B cell (primary cell): ENCODE measurements around the gene EP400. TPM values are rescaled to one million over a fixed set of nuclear protein-coding genes. Genes with fewer than 3 reads are reported as not detected.

Source experiments
- ATAC-seq: fragments of 200-7000 bp; cut with Tn5 transposase; one replicate; pipeline ENCODE4 v1.10.0; 2021; ENCODE audit warnings: low read depth, mild to moderate bottlenecking, moderate number of reproducible peaks, moderate library complexity
- CTCF ChIA-PET: fragments of 350-600 bp; sonication (Branson Sonifier 250); formaldehyde crosslinking; loops from one replicate; lab custom pipeline; 2021; ENCODE audit warnings: antibody characterized with exemption, inconsistent platforms; lab: Charles Lee
- POLR2A ChIA-PET: fragments of 350-600 bp; sonication (Branson Sonifier 250); formaldehyde crosslinking; loops from one replicate; lab custom pipeline; 2021; ENCODE audit warnings: antibody characterized with exemption; lab: Charles Lee
- DNase-seq: peaks from one replicate; pipeline ENCODE4 v3.0.0; 2013
- H2AFZ ChIP-seq: 2 replicates; pipeline ENCODE4 v1.6.1; 2012; ENCODE audit warnings: mild to moderate bottlenecking, low read depth, low read length; ENCODE audit not compliant: insufficient read depth, poor library complexity, severe bottlenecking
- H3K27ac ChIP-seq, 2 donors: 1 replicate in 1 of 2; 2 replicates in 1 of 2; pipeline ENCODE4 v1.5.1; 2012 to 2013; ENCODE audit warnings: low read length in 2 of 2, mild to moderate bottlenecking in 2 of 2, moderate library complexity in 1 of 2
- H3K27me3 ChIP-seq, 4 experiments: fragments of 200-600 bp in 1 of 4; sonication (generic) in 1 of 4; replicated peaks in 1 of 4; 1 replicate in 2 of 4; 2 replicates in 2 of 4; pipeline versions ENCODE4 v1.6.1 to v1.7.0; 2013 to 2016; ENCODE audit warnings: low read length in 3 of 4, mild to moderate bottlenecking in 2 of 4, mixed read lengths in 1 of 4, moderate library complexity in 1 of 4; ENCODE audit not compliant: insufficient read depth in 4 of 4, control insufficient read depth in 3 of 4; ENCODE audit errors: control extremely low read depth in 1 of 4
- H3K36me3 ChIP-seq, 2 experiments: replicated peaks in 1 of 2; 1 replicate in 1 of 2; 2 replicates in 1 of 2; pipeline versions ENCODE4 v1.6.1 to v1.7.1; 2013; ENCODE audit warnings: low read length in 1 of 2; ENCODE audit not compliant: insufficient read depth in 2 of 2, control insufficient read depth in 1 of 2; ENCODE audit errors: control extremely low read depth in 1 of 2, extremely low read depth in 1 of 2
- H3K4me1 ChIP-seq, 2 donors: fragments of 200-600 bp in 1 of 2; sonication (generic) in 1 of 2; 1 replicate in 1 of 2; 2 replicates in 1 of 2; pipeline versions ENCODE4 v1.5.1 to v1.6.1; 2013 to 2017; ENCODE audit warnings: low read length in 2 of 2; ENCODE audit not compliant: control insufficient read depth in 2 of 2, insufficient read depth in 2 of 2
- H3K4me2 ChIP-seq: replicated peaks from 2 replicates; pipeline ENCODE3; 2012; ENCODE audit warnings: mild to moderate bottlenecking, low read depth, low read length; ENCODE audit not compliant: poor library complexity, severe bottlenecking
- H3K4me3 ChIP-seq, 5 experiments: fragments of 200-600 bp in 1 of 5; sonication (generic) in 1 of 5; 1 replicate in 3 of 5; 2 replicates in 2 of 5; pipeline versions ENCODE4 v1.5.1 to v1.7.0; 2011 to 2016; ENCODE audit warnings: low read length in 4 of 5, mild to moderate bottlenecking in 4 of 5, low read depth in 2 of 5, control low read depth in 1 of 5, moderate library complexity in 1 of 5; ENCODE audit not compliant: insufficient read depth in 1 of 5; ENCODE audit errors: control extremely low read depth in 1 of 5, extremely low read depth in 1 of 5
- H3K79me2 ChIP-seq: fragments of 200-600 bp; sonication (generic); one replicate; pipeline ENCODE4 v1.6.0; 2016; ENCODE audit warnings: low read length; ENCODE audit not compliant: control insufficient read depth, insufficient read depth
- H3K9ac ChIP-seq: fragments of 200-600 bp; sonication (generic); 2 replicates; pipeline ENCODE4 v1.6.1; 2017; ENCODE audit warnings: mild to moderate bottlenecking, low read length, moderate library complexity
- H3K9me3 ChIP-seq, 3 donors: one replicate each; pipeline versions ENCODE4 v1.6.1 to v1.7.1; 2013; ENCODE audit warnings: low read length in 2 of 3; ENCODE audit not compliant: control insufficient read depth in 2 of 3, insufficient read depth in 1 of 3; ENCODE audit errors: control extremely low read depth in 1 of 3
- H4K20me1 ChIP-seq: 2 replicates; pipeline ENCODE4 v1.6.0; 2012; ENCODE audit warnings: mild to moderate bottlenecking, low read length; ENCODE audit not compliant: insufficient read depth, control insufficient read depth, poor library complexity, severe bottlenecking
- H3K27ac Mint-ChIP-seq: one replicate; pipeline ENCODE4 v1.8.0; 2021; ENCODE audit warnings: mixed read lengths
- H3K27me3 Mint-ChIP-seq: one replicate; pipeline ENCODE4 v1.8.0; 2021; ENCODE audit warnings: mixed read lengths
- H3K4me1 Mint-ChIP-seq: one replicate; pipeline ENCODE4 v1.8.0; 2021; ENCODE audit warnings: mixed read lengths
- H3K4me3 Mint-ChIP-seq: one replicate; pipeline ENCODE4 v1.8.0; 2021; ENCODE audit warnings: mixed read lengths
- H3K9me3 Mint-ChIP-seq: one replicate; pipeline ENCODE4 v1.8.0; 2022; ENCODE audit warnings: mixed read lengths; ENCODE audit not compliant: insufficient read depth
- CTCF ChIP-seq: fragments of 200-600 bp; IDR thresholded peaks from one replicate; pipeline ENCODE4 v1.8.0; 2022; ENCODE audit warnings: antibody characterized with exemption, mild to moderate bottlenecking
- EZH2 ChIP-seq: IDR thresholded peaks from 2 replicates; pipeline ENCODE4 v1.6.1; 2012; ENCODE audit warnings: borderline replicate concordance, low read depth, mild to moderate bottlenecking, moderate library complexity, low read length; ENCODE audit not compliant: insufficient read depth, poor library complexity, severe bottlenecking
- WGBS: methylation state at CpG from one replicate; pipeline ENCODE4 v1.1.5; 2013; ENCODE audit warnings: missing lambda C conversion rate; ENCODE audit not compliant: insufficient coverage; 5-methylcytosine and 5-hydroxymethylcytosine counted together
- intact Hi-C: fragments of 100-400 bp; cut with micrococcal nuclease; formaldehyde crosslinking; loops from one replicate; pipeline ENCODE4 v1.10.0; 2022
- polyA plus RNA-seq: library from polyadenylated mRNA; depleted of rRNA; stranded (reverse); fragments of >200 nt; gene quantifications from 2 replicates; pipeline ENCODE4 v1.2.3, GENCODE V29; 2012
- total RNA-seq, 2 donors: library from RNA; stranded (reverse); fragments of 120-200 nt in 1 of 2; gene quantifications; 1 replicate in 1 of 2; 2 replicates in 1 of 2; pipeline versions ENCODE4 v1.2.3 to v1.2.4, GENCODE V29; 2013 to 2022

The EP400 gene
- total and polyA plus RNA-seq, 2 donors (not counting 1 experiment from before 2014, with no cell fraction given), result 17.3 to 82.2 TPM

DNA sequence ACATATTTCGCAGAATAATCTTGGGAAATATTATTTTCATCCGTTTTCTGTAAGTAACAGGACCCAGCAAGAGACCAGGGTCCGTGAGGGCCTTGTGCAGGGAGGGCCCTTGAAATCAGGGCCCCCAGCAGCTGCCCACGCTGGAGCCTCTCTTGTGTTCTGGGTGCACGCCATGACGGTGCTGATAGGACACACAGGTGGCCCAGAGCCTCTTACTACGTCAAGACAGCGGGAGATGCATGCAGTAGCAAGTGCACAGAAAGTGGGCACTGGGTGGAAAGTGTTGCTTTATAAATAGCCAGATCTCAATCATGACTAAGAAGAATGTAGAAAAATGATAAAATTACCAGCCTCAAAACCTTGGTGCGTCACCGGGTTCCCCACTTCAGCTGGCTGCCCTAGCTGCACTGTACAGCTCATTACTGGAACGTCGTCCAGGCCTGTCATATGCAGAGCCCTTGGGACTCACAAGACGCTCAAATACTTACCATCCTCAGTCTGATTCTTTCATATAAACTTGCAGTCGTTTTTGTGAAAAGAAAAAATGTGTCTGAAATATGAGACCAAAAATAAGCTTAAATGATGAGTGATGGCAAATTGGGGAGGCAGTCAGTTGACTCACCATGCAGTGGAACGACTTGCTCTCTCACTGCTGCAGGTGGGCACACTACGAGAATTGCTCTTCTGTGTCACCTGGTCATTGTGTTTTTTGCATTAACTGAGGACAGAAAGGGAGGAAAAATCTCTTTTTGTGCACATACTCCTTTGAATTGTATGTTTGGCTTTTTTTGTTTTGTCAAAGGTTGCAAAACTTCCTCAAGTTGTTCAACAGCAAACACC lies 126.2 kb downstream of the EP400 start:
- POLR2A ChIA-PET, result no interaction called here
- WGBS, result 97% methylated on average over 9 of the region's 16 CpGs
- peaks cover 47% of the 10 kb centered on the region for H3K79me2 ChIP-seq
- no peaks in the 10 kb centered on the region for H3K27me3 Mint-ChIP-seq
- no peaks in the 10 kb centered on the region for H3K9me3 ChIP-seq
- no peaks in the 10 kb centered on the region for H3K27me3 ChIP-seq
- no peak for TF ChIP-seq EZH2
- peak; percentile 2 for TF ChIP-seq CTCF
- no peak overlapping the region for H3K4me3 Mint-ChIP-seq
- no peak overlapping the region for H3K27ac ChIP-seq
- no peaks in the 10 kb centered on the region for H3K9me3 Mint-ChIP-seq
- no peak overlapping the region for H2AFZ ChIP-seq
- ATAC-seq (no peak), DNase-seq (no peak)
- CTCF ChIA-PET, result no interaction called here
- peaks cover 36% of the 10 kb centered on the region for H3K4me1 Mint-ChIP-seq
- H4K20me1 ChIP-seq, result no peaks in the 10 kb centered on the region
- no peak overlapping the region for H3K4me2 ChIP-seq
- peaks cover 4 to 47% of the 10 kb centered on the region in 2 experiments for H3K36me3 ChIP-seq
- no peak overlapping the region for H3K4me3 ChIP-seq
- H3K27ac Mint-ChIP-seq, result no peak overlapping the region
- intact Hi-C loops, result loop anchor here (10.0 kb wide), 1 partner anchor 151 kb away; the partner anchor contains the start of gene PUS1
- H3K4me1 ChIP-seq, result peaks cover 28 to 37% of the 10 kb centered on the region in 2 donors
- no peak overlapping the region for H3K9ac ChIP-seq

DNA sequence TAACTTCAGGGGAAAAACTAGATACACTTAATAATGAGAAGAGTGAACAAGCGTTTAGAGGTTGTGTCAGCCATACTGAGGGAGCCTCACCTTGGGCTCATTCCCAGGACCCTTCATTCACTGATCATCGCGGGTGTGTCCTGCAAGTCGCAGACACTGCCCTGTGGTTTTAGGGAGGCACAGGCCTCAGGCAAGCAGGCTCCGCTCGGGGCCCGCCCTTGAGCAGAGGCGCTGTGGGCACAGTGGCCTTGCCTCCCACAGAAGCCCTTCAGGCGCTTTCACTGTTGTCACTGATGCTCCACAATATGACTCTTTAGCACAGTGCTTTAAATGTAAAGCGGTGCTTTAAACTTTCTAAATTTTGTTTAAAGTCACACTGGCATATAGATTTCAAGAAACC lies 127.0 kb downstream of the EP400 start:
- TF ChIP-seq CTCF (no peak), EZH2 (no peak)
- Mint-ChIP-seq H3K27ac (no peak overlapping the region), H3K4me3 (no peak overlapping the region), H3K27me3 (no peaks in the 10 kb centered on the region), H3K9me3 (no peaks in the 10 kb centered on the region), H3K4me1 (peaks cover 29% of the 10 kb centered on the region)
- ChIA-PET POLR2A (no interaction called here), CTCF (no interaction called here)
- intact Hi-C loops, result loop anchor here (10.0 kb wide), 1 partner anchor 152 kb away; the partner anchor contains the start of gene PUS1
- WGBS, result 96% methylated on average over 10 of the region's 10 CpGs
- H4K20me1 ChIP-seq, result no peaks in the 10 kb centered on the region
- no peaks in the 10 kb centered on the region for H3K27me3 ChIP-seq
- no peak overlapping the region for H3K9ac ChIP-seq
- peaks cover 47% of the 10 kb centered on the region for H3K79me2 ChIP-seq
- peaks cover 21 to 29% of the 10 kb centered on the region in 2 donors for H3K4me1 ChIP-seq
- H3K4me2 ChIP-seq, result no peak overlapping the region
- H2AFZ ChIP-seq, result no peak overlapping the region
- H3K36me3 ChIP-seq, result peaks cover 4 to 47% of the 10 kb centered on the region in 2 experiments
- H3K27ac ChIP-seq, result no peak overlapping the region
- no peak overlapping the region for H3K4me3 ChIP-seq
- no peak for ATAC-seq
- DNase-seq, result no peak
- no peaks in the 10 kb centered on the region for H3K9me3 ChIP-seq
